Gastroesophageal sphincter (tissue), 3 donors: ENCODE data around the gene NOBOX.
"Not testable (repeated sequence)": the region's sequence is repeated elsewhere in the genome, so short reads cannot be mapped to it uniquely, and the experiment has no call there.

Source experiments
- CTCF ChIP-seq, 4 experiments: fragments of 200-600 bp in 2 of 4; fragments of 450-650 bp in 2 of 4; sonication (generic) in 1 of 4; IDR thresholded peaks; one replicate each; pipeline ENCODE4 v1.5.1; 2017 to 2019; ENCODE audit warnings: antibody characterized with exemption in 4 of 4, mild to moderate bottlenecking in 2 of 4, moderate library complexity in 2 of 4
- POLR2AphosphoS5 ChIP-seq: sonication (generic); formaldehyde crosslinking; IDR thresholded peaks from one replicate; pipeline ENCODE4 v1.6.1; 2017; ENCODE audit warnings: antibody characterized with exemption

GRCh38 chr7:144351667-144352066 is 51.8 kb downstream of the NOBOX start:
- not testable (repeated sequence) for TF ChIP-seq POLR2AphosphoS5; CTCF (IDR thresholded peaks at IDR 0.05)
